ENCODE measurements around the gene ROBO1.

Gene ROBO1

DNA sequence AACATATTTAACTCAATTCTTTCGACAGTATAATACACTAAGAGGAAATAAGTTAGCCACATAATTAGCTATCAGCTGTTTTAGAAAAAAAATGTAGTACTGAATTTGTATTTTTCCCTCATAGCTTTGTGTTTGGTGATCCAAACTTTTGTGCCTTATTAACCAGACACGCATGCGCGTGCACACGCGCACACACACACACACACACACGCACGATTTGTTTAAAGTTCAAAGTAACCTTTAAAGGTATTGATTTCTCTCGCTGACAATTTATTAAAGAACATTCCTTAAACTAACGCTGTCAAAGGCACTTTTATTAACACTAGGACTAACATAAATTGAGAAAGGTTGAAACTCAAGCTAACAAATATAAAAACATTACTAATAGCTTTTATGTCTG lies 198.9 kb downstream of the ROBO1 start:
- H3K4me3 ChIP-seq (ENCODE audit: low read depth, low read length) = no peak overlapping the region
- TF ChIP-seq, protein P1, sequence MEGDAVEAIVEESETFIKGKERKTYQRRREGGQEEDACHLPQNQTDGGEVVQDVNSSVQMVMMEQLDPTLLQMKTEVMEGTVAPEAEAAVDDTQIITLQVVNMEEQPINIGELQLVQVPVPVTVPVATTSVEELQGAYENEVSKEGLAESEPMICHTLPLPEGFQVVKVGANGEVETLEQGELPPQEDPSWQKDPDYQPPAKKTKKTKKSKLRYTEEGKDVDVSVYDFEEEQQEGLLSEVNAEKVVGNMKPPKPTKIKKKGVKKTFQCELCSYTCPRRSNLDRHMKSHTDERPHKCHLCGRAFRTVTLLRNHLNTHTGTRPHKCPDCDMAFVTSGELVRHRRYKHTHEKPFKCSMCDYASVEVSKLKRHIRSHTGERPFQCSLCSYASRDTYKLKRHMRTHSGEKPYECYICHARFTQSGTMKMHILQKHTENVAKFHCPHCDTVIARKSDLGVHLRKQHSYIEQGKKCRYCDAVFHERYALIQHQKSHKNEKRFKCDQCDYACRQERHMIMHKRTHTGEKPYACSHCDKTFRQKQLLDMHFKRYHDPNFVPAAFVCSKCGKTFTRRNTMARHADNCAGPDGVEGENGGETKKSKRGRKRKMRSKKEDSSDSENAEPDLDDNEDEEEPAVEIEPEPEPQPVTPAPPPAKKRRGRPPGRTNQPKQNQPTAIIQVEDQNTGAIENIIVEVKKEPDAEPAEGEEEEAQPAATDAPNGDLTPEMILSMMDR (IDR thresholded peaks at IDR 0.05; ENCODE audit: low read depth, low read length) = no peak

DNA sequence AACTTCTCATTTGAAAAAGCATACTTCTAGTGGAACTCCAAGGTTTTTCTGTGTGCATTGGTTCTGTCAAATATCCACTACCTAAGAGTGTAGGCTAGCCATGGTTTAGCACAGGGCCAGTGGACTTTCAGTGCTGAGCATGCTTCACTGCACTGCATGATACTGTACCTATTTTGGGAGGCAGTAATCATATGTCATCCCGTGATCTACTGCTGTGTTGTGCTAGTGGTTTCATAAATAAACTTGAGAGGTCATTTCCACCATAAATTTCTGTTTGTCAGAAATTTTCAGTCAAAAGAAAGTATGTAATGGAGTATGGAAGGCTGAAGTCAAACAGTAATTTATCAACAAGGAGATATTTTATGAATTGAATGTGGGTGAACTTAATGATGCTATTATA lies 203.6 kb downstream of the ROBO1 start:
- no peak overlapping the region for H3K4me3 ChIP-seq (ENCODE audit: low read depth, low read length)
- TF ChIP-seq, protein P1 (IDR thresholded peaks at IDR 0.05; ENCODE audit: low read depth, low read length) = no peak

DNA sequence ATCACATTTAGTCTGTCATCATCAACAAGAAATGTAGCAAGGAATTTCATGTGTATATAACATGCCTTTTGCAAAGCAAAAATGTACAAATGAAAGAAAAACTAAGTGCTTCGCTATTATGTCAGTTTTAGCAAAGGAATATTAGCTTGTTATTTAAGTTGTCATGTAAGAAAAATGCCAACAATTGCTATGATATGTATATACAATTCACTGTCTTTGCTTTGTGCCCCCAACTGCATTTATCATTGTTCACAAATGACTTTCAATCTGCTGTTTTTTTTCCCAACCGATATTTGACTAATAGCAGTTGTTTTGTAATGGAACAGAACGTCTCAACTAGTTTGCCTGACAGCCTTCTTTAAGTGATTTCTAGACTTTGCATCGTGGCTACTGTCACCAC lies 207.1 kb downstream of the ROBO1 start:
- TF ChIP-seq, protein P1 (IDR thresholded peaks at IDR 0.05; ENCODE audit: low read depth, low read length) = no peak
- H3K4me3 ChIP-seq (ENCODE audit: low read depth, low read length) = no peak overlapping the region

DNA sequence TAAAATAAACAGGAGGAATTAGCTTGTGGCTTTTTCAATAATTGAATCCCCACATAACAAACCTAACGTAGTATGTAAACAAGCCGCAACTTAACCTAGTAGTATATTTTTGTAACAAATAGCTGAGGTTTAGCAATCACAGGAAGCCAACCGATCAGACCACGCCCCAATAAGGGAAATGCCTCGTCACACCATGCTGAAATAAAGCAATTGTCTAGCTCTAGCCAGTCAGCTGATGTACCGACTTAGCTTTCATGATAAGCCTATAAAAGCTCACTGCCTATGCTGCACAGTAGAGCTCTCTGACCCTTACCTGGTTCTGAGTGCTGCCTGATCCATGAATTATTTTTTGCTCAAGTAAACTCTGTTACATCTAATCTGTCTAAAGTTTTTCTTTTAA lies 208.9 kb downstream of the ROBO1 start:
- no peak overlapping the region for H3K4me3 ChIP-seq (ENCODE audit: low read depth, low read length)
- TF ChIP-seq, protein P1 (IDR thresholded peaks at IDR 0.05; ENCODE audit: low read depth, low read length) = no peak

DNA sequence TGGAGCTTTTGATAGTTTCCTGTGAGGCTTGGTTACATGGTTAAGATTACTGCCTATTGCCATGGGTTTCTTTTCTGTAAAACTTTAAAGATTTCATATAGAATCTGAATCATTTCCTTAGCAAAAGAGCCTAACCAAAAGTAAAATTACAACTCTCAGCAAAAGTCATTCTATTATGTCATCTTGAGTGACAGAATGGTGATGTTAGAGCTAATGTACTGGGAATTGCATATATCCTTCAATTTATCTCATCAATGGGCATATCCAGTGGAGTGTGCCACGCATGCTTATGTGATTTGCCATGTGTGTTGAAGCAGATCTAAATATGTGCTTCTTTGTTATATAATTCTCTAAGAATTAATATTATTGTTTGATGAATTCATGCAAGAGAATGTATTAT lies 212.1 kb downstream of the ROBO1 start:
- TF ChIP-seq, protein P1 (IDR thresholded peaks at IDR 0.05; ENCODE audit: low read depth, low read length) = no peak
- no peak overlapping the region for H3K4me3 ChIP-seq (ENCODE audit: low read depth, low read length)

DNA sequence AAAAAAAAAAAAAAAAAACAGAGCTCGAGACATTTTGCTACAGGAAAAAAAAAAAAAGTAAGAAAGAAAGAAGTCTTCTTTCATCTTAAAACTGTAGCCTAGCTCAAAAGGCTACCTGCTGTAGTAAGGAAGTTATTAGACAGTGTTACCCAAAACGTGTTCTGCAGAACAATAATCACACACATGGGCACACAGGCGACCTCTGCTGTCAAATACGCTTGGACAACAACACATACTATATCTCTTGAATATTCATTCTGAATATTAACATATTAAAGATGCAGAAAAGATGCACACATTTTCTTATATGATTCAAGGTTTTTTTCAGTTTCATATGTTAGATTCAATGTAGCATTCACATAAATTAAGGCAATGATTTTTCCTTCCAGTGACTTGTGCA lies 215.8 kb downstream of the ROBO1 start:
- no peak overlapping the region for H3K4me3 ChIP-seq (ENCODE audit: low read depth, low read length)

DNA sequence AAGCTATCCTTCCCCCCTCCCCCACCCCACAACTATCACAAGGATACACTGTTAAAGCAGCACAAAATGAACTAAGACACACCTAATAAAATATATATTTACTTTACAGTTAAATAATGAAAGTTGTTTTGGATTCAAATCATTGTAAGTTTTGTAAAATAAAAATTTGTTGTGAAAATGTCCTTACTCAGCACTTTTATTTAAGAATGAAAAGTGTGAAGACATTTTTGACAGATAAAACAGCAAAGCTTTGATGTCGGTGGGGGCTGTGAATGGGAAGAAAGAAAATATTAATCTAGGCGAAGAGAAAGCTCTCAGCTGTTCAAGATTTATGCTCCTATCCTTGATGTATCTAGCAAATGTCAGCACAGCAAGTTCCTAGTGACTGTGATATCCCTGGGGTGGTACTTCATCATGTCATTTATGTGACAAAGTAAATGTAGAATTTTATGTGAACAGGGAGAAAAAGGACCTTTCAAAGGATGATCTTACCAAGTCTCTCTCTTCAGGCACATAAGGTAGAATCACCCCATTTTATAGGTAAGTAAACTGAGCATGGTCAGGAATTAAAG lies 216.4 kb downstream of the ROBO1 start:
- no peak overlapping the region for H3K4me3 ChIP-seq (ENCODE audit: low read depth, low read length)
- TF ChIP-seq, protein P1 (IDR thresholded peaks at IDR 0.05; ENCODE audit: low read depth, low read length) = no peak

More for the DNA sequence above, 215.8 kb downstream of the ROBO1 start:
- TF ChIP-seq, protein P1 (IDR thresholded peaks at IDR 0.05; ENCODE audit: low read depth, low read length) = no peak
